GM21723 (cell line): ENCODE measurements around the gene RMDN3.

ENCODE experiments used
- ATAC-seq: cut with Tn5 transposase; IDR thresholded peaks from one replicate; pipeline ENCODE4 v1.9.1; 2021; ENCODE audit warnings: mild to moderate bottlenecking, moderate library complexity; ENCODE audit not compliant: unreplicated experiment

The RMDN3 gene

GRCh38 chr15:40694688-40695468 lies 60.2 kb downstream of the RMDN3 start, which contains the start of gene RAD51:
Gene RAD51, plus strand, starts transcription at chr15:40695174. Its CDS starts 3,585 bp downstream, at chr15:40698759.
- ATAC-seq: peak; percentile 87

- ATAC-seq: peak; percentile 10
Observed at GRCh38 chr15:40693904-40694687, 61.0 kb downstream of the RMDN3 start.

GRCh38 chr15:40691737-40692136 lies 63.3 kb downstream of the RMDN3 start:
- ATAC-seq: no peak

DNA sequence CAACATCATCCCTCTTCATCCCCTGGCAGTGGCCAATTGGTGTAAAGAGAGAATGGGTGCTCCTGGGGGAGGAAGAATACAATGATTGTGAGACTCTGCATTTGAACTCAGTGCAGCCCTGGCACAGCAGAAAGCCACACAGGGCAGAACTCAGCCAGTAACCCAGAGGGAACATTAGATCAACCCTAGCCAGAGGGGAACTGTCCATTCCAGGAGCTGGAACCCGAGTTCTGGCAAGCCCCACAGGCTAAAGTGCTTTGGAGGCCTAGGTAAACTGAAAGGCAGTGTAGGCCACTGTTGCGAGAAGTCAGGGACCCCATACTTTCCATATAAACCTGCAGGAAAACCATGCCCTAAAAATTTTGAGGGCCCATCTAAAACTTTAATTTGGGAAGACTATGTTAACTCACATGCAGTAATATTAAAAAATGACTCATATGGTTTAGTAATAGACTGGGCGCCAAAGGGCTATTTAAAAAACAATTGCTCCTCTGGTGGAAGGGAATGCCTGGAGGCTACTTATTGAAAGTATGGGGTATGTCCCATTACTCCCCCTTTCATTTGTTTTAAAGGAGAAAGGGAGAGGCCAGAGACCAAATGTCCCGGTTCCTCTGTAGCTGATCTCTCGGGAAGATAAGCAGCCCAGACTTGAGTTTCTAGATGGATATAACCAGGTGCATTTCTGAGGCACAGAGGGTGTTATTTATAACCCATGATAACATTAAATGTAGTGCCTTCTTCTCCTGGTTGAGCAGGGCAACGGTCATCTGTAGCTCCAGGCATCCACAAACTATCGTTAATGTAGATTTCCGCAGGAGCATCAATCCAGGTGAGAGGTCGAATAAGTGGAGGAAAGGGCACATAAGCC lies 65.9 kb downstream of the RMDN3 start:
- ATAC-seq: no peak
